Activated gamma-delta T cell treated with anti-CD3 and anti-CD28 coated beads, Interleukin-2, amount 50 U/mL, for 16 hours (primary cell): ENCODE measurements around the gene PRKN.
"Not testable (repeated sequence)": the region's sequence is repeated elsewhere in the genome, so short reads cannot be mapped to it uniquely, and the experiment has no call there.

ENCODE experiments used
- DNase-seq: peaks from one replicate; pipeline ENCODE4 v3.0.0-alpha.2; 2020; ENCODE audit warnings: low read depth

PRKN gene

DNA sequence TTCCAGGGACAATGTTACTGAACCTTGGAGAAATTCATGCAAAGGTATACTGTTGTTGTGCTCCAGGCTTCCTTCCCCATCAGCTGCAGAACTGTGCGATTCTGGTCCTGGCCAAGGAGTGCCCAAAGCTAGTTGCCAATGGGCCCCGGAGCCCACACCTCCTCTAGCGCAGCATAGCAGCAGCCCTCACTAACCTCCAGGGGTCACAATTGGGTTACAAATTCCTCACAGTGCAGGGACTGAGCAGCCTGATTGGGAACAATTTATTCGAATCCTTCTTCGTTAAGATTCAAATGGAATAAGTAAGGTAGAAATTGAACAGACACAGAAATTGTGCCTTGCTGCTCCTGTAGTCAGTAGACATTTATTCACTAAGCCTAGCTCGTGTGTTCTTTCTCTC lies 284.9 kb downstream of the PRKN start:
- DNase-seq: no peak

DNA sequence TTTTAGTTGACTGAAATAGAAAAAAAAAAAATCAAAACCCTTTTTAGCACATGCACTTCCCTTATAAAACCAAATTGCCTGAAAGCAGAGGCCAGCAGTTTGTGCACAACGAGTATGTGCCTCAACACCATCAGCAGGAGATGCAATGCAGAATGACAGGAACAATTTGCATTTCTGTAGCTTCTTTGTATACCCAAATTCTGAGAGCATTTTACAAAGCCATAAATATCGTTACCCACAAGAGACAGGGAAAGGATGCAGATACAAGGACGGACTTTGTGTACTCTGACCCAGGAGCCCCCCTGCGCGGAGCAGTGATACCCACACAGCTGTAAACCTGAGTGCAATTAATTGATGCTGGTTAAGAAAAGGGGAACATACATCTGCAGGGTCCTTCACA lies 285.6 kb downstream of the PRKN start:
- DNase-seq: no peak

DNA sequence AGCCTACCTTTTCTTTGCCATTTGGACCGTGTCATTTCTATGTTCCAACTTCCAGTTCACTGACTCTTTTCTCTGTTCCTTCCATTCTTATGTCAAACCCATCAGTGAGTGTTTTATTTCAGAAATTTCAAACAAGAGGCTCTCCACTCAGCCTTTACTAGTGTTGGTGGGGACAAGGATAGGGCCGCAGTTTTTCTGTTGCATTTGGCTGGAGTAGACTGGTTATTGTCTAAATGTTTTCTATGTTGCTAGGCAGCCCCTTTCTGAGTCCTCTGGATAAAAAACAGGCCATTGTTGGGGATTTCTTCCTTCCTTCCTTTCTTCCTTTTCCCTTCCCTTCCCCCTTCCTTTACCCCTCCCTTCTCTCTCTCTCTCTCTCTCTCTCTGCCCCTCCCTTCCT lies 288.6 kb downstream of the PRKN start:
- no peak for DNase-seq

DNA sequence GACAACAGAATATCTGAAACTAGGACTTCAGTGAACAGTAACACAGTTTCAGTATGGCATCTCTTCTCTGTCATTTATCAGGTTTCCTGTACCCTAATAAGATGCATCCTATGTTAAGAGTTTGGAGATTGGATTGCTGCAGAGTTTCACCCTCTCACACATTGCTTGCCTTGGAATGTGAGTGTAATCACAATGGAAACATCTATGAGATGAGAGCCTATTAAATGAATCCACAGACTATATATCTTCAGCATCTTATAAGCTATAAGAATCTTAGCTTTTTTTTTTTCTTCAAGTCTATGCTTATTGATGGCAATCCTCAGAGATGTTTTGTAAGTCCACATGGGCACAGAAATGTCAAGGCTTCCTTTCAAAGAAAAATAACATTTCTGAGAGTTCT lies 292.5 kb downstream of the PRKN start:
- DNase-seq: no peak

GRCh38 chr6:162421004-162421403 lies 306.6 kb downstream of the PRKN start:
- DNase-seq: no peak

DNA sequence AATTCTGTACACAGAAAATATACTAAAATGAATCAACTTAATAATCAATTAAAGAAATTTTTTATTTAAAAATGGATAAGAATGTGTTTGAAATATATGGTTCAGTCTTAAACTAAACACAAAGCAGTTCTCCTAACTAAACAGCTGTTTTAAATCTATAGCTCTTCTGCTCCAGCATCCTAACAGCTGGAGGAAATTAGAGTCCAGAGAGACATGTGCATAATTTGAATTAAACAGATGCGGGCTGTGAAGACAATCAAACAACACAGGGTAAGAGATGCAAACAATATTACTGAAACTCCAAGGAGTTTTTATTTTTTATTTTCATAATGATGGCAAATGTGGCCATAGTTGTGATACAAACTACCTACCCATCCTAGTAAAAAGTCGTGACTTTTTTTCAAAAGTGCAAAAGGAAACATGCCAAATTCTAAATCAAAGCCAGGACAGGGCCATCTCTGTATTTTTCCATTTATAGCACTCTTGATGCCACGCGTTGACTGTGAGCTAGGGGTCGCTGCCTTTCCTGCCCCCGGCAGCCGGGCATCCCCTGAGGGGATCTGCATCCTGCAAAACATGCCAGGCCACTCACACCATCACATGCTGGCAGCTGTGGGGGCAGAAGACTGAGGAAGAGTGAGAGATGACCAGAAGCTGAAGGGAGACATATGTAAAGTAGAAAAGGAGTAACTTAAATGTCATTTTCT lies 310.6 kb downstream of the PRKN start:
- no peak for DNase-seq

DNA sequence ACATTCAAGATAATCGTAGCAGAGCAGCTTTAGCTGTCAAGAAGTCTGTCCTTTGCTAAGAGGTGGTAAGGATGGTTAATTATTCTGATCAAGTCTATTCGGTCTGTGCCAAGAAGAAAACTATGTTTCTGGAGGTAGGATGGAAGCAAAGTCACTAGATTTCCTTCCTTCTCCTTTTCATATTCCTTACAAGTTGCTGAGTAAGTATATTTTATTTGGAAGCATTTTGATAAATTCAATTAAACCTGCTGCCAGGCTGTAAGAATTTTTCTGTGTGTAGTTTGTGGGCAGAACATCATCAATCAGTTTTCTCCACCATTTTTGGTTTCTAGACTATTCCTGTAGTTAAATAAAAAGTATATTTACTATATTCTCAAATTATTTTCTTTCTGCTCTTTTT lies 311.3 kb downstream of the PRKN start:
- DNase-seq: no peak

- DNase-seq: no peak
Measured at GRCh38 chr6:162409741-162410691, 317.6 kb downstream of the PRKN start.

GRCh38 chr6:162408826-162409535 lies 318.6 kb downstream of the PRKN start:
- DNase-seq: no peak

- no peak for DNase-seq
Measured at GRCh38 chr6:162404951-162405350, 322.6 kb downstream of the PRKN start.

GRCh38 chr6:162403031-162403430 lies 324.5 kb downstream of the PRKN start:
- DNase-seq: no peak

- DNase-seq: no peak
Measured at GRCh38 chr6:162395181-162395580, 332.4 kb downstream of the PRKN start.

DNA sequence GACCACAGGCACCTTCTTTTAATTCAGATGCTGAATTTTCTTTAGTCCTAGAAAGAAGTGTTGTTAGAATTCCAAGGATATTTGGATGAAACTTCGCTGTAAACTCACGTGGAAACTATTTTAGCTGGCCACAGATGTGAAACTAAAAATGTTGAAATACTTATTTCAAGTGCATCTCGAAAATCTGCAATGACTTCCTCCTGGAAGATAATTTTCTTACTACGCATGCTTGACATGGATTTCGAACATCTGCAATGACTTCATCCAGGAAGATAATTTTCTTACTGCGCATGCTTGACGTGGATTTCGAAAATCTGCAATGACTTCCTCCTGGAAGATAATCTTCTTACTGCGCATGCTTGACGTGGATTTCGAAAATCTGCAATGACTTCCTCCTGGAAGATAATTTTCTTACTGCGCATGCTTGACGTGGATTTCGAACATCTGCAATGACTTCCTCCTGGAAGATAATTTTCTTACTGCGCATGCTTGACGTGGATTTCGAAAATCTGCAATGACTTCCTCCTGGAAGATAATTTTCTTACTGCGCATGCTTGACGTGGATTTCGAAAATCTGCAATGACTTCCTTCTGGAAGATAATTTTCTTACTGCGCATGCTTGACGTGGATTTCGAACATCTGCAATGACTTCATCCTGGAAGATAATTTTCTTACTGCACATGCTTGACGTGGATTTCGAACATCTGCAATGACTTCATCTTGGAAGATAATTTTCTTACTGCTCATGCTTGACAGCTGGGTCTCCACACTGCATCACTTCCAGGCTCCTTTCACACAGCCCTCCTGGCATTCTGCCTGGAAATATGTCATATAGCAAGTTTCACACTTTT lies 336.4 kb downstream of the PRKN start:
- not testable (repeated sequence) for DNase-seq

DNA sequence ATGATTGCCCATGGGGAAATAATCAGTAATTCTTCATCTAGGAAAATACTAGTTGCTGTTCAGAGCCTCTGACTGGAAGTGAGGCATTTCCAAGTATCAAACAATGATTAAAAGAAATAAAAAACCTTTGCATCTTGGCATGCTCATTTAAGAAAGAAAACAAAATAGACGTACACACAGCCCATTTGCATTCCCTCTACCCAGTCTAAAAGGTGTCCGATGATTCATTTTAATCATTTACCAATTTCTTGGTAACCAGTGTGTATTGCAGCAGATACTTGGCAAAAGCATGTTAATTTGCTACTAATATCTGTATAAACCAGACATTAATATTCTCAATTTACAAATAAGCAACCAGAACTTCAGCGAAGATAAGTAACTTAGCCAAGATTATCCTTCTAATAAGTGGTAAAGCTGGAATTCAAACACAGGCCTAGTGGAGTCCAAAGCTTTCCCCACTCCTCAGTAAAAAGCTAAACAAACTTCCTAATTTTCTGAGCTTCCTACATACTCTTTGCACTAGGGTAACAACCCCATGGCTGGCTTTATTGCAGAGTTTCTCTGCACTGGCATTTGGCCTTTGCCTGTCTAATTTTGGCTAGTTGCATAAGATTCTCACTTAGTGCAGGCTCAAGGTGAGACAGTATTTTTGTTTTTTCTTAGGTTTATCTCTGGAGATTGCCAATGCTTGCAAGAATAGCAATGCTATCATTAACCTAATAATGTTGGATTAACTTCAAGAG lies 338.1 kb downstream of the PRKN start:
- no peak for DNase-seq

DNA sequence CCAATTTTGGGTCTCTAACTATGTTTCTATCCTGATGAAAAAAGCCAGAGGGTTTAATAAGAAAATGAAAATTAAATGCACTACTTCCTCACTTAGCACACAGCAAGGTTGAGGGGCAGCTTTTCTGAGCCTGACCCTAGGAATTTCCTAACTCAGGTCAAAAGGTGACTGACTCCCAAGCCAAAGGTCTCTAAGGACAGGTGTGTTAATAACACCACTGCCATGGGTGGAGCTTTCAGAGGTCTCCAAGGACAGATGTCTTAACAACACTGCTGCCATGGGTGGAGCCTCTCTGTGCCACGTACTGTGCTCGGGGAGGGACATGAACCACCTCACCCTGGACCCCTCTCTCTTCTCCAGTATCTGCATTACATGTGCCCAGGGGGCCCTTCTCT lies 339.2 kb downstream of the PRKN start:
- DNase-seq: no peak

DNA sequence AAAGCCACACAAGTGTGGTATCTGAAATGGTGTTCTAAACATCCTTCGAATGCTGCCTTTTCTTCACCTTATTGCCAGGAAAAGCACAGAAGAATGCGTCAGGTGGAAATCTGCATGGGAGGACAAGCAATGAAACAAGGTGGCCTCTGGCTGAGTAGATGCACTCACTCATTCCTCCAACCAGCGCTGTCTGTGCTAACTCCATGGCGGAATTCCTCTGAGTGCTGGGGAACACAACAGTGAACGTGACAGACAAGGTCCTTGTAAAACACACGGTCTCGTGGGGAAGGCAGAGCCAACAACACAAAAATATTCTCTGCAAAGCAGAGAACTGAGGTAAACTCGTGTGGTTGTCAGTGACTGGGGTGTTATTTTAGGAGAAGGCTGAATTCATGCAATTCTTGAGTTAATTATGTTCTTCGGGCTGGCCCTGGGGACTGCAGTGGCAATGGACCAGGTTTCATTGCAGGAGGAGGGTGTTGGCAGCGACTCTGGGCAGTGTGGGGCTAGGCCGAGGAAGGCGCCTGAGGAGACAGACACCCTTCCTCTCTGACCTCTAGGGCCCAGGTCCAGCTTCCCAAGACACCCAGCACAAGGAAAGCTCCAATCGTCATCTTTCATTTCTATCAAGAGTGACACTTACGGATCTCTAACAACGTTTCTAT lies 339.7 kb downstream of the PRKN start:
- DNase-seq: no peak

- DNase-seq: no peak
Measured at GRCh38 chr6:162385980-162386379, 341.6 kb downstream of the PRKN start.

- no peak for DNase-seq
Measured at GRCh38 chr6:162379757-162380409, 347.7 kb downstream of the PRKN start.

GRCh38 chr6:162377735-162378134 lies 349.8 kb downstream of the PRKN start:
- DNase-seq: no peak

DNA sequence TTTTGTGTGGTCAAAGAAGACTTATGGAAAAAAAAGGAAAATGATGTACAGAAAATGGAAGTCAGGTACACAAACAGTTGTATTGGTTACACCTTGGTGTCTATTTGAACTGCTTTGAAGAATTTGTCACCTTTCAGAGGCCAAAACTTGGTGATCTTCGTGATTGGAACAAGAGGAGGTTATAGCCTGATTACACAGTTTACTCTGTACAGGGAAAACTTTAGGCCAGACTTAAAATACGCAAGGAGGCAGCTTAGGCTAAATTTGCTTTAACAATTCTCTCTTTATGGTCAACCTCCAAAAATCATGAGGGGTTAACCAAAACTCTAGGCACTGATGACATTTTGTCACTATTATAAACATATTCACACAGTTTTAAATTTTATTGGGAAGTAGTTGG lies 353.7 kb downstream of the PRKN start:
- DNase-seq: no peak
